IMR-90 (cell line): ENCODE results near the gene SLC38A3. TPM values are rescaled to one million over a fixed set of nuclear protein-coding genes. Genes with fewer than 3 reads are reported as not detected.

Experiments used
- ATAC-seq: fragments of 200-7000 bp; cut with Tn5 transposase; 2 replicates; pipeline ENCODE4 v1.9.1; 2020; ENCODE audit warnings: low read depth, mild to moderate bottlenecking, moderate library complexity
- BruUV-seq: library from RNA; stranded (reverse); fragments of 400-500 nt; replicated peaks from 2 replicates; lab custom pipeline; 2021; lab: Mats Ljungman, UMichigan
- CTCF ChIA-PET: fragments of 300-600 bp; formaldehyde crosslinking; extraction: SDS; loops from one replicate; lab custom pipeline; 2021; ENCODE audit warnings: antibody characterized with exemption; lab: Yijun Ruan, JAX
- POLR2A ChIA-PET: fragments of 300-600 bp; sonication (Branson Sonifier 250); formaldehyde crosslinking; loops from one replicate; lab custom pipeline; 2022; ENCODE audit warnings: antibody characterized with exemption; ENCODE audit not compliant: unreplicated experiment; lab: Charles Lee
- DNase-seq: peaks from one replicate; pipeline ENCODE4 v3.0.0; 2013
- H2AFZ ChIP-seq: replicated peaks from 2 replicates; pipeline ENCODE3; 2013; ENCODE audit warnings: low read length, mild to moderate bottlenecking; ENCODE audit not compliant: poor library complexity
- H2AK5ac ChIP-seq: 2 replicates; pipeline ENCODE4 v1.6.1; 2013; ENCODE audit warnings: low read depth, low read length, inconsistent platforms
- H2AK9ac ChIP-seq: replicated peaks from 2 replicates; pipeline ENCODE3; 2013; ENCODE audit warnings: mild to moderate bottlenecking, low read depth, low read length, moderate library complexity; ENCODE audit not compliant: poor library complexity
- H2BK120ac ChIP-seq: 2 replicates; pipeline ENCODE4 v1.6.1; 2013; ENCODE audit warnings: low read depth, low read length, inconsistent platforms
- H2BK15ac ChIP-seq: 3 replicates; pipeline ENCODE4 v1.6.1; 2013; ENCODE audit warnings: low read depth, low read length, inconsistent platforms
- H2BK20ac ChIP-seq: 2 replicates; pipeline ENCODE4 v1.6.1; 2013; ENCODE audit warnings: low read depth, mild to moderate bottlenecking, inconsistent platforms, low read length, moderate library complexity
- H2BK5ac ChIP-seq: 2 replicates; pipeline ENCODE4 v1.6.1; 2013; ENCODE audit warnings: mild to moderate bottlenecking, low read depth, low read length, inconsistent platforms; ENCODE audit not compliant: poor library complexity, severe bottlenecking
- H3K14ac ChIP-seq: replicated peaks from 2 replicates; pipeline ENCODE4 v1.6.1; 2013; ENCODE audit warnings: low read depth, low read length, inconsistent platforms
- H3K18ac ChIP-seq: 2 replicates; pipeline ENCODE4 v1.6.1; 2013; ENCODE audit warnings: low read depth, low read length, control low read depth
- H3K23ac ChIP-seq: 2 replicates; pipeline ENCODE4 v1.6.1; 2013; ENCODE audit warnings: low read depth, low read length, inconsistent platforms
- H3K27ac ChIP-seq: 2 replicates; pipeline ENCODE4 v1.5.1; 2013; ENCODE audit warnings: mild to moderate bottlenecking, control low read depth, low read length; ENCODE audit not compliant: insufficient read depth
- H3K27me3 ChIP-seq: 2 replicates; pipeline ENCODE4 v1.6.1; 2013; ENCODE audit warnings: low read length; ENCODE audit not compliant: control insufficient read depth, insufficient read depth
- H3K36me3 ChIP-seq: 2 replicates; pipeline ENCODE4 v1.6.1; 2013; ENCODE audit warnings: low read length, mixed read lengths; ENCODE audit not compliant: control insufficient read depth, insufficient read depth
- H3K4ac ChIP-seq: 2 replicates; pipeline ENCODE4 v1.6.1; 2013; ENCODE audit warnings: low read depth, low read length, inconsistent platforms
- H3K4me1 ChIP-seq: 2 replicates; pipeline ENCODE4 v1.6.1; 2013; ENCODE audit warnings: low read length, mixed read lengths; ENCODE audit not compliant: control insufficient read depth, insufficient read depth
- H3K4me2 ChIP-seq: 2 replicates; pipeline ENCODE4 v1.6.1; 2013; ENCODE audit warnings: low read depth, mild to moderate bottlenecking, control low read depth, low read length, moderate library complexity
- H3K4me3 ChIP-seq: 2 replicates; pipeline ENCODE4 v1.5.1; 2013; ENCODE audit warnings: low read depth, mild to moderate bottlenecking, control low read depth, low read length, moderate library complexity; ENCODE audit not compliant: insufficient read depth
- H3K56ac ChIP-seq: 2 replicates; pipeline ENCODE4 v1.6.1; 2013; ENCODE audit warnings: low read length, inconsistent platforms; ENCODE audit not compliant: insufficient read depth; ENCODE audit errors: extremely low read depth
- H3K79me1 ChIP-seq, 2 experiments: 2 replicates each; pipeline ENCODE4 v1.6.1; 2013; ENCODE audit warnings: low read length in 2 of 2, inconsistent platforms in 1 of 2, low read depth in 1 of 2
- H3K9ac ChIP-seq: 2 replicates; pipeline ENCODE4 v1.6.1; 2013; ENCODE audit warnings: low read depth, low read length, control low read depth
- H3K9me1 ChIP-seq: 2 replicates; pipeline ENCODE4 v1.6.1; 2013; ENCODE audit warnings: low read length, inconsistent platforms; ENCODE audit not compliant: insufficient read depth
- H3K9me3 ChIP-seq: 2 replicates; pipeline ENCODE4 v1.6.1; 2013; ENCODE audit warnings: low read length; ENCODE audit not compliant: control insufficient read depth, insufficient read depth
- H4K20me1 ChIP-seq: 2 replicates; pipeline ENCODE4 v1.6.1; 2013; ENCODE audit warnings: low read length, inconsistent platforms; ENCODE audit not compliant: insufficient read depth
- H4K5ac ChIP-seq: 2 replicates; pipeline ENCODE4 v1.6.1; 2013; ENCODE audit warnings: mild to moderate bottlenecking, low read depth, low read length, control low read depth
- H4K8ac ChIP-seq, 2 experiments: 2 replicates each; pipeline ENCODE4 v1.6.1; 2013; ENCODE audit warnings: low read depth in 2 of 2, low read length in 2 of 2, control low read depth in 1 of 2, inconsistent platforms in 1 of 2
- H4K91ac ChIP-seq: 2 replicates; pipeline ENCODE4 v1.6.1; 2013; ENCODE audit warnings: low read depth, low read length, inconsistent platforms; ENCODE audit not compliant: insufficient read depth
- CEBPB ChIP-seq: IDR thresholded peaks from 2 replicates; pipeline ENCODE4 v1.6.1; 2012; ENCODE audit warnings: low read depth, low read length, improper control_type of control experiment
- CHD1 ChIP-seq: IDR thresholded peaks from 2 replicates; pipeline ENCODE4 v1.6.1; 2012; ENCODE audit warnings: low read depth, low read length, improper control_type of control experiment
- ELK1 ChIP-seq: fragments of 150-350 bp; IDR thresholded peaks from 2 replicates; pipeline ENCODE4 v1.6.1; 2016; ENCODE audit warnings: low read depth, mild to moderate bottlenecking, low read length, moderate library complexity, borderline replicate concordance
- MXI1 ChIP-seq: IDR thresholded peaks from 2 replicates; pipeline ENCODE4 v1.6.1; 2012; ENCODE audit warnings: low read depth, mild to moderate bottlenecking, low read length, moderate library complexity, borderline replicate concordance
- RAD21 ChIP-seq: IDR thresholded peaks from 2 replicates; pipeline ENCODE4 v1.6.1; 2012; ENCODE audit warnings: low read length, improper control_type of control experiment
- USF2 ChIP-seq: fragments of 150-350 bp; IDR thresholded peaks from 2 replicates; pipeline ENCODE4 v1.6.1; 2017; ENCODE audit warnings: mild to moderate bottlenecking, antibody characterized with exemption, low read length, low read depth
- WGBS, 2 experiments: methylation state at CpG; one replicate each; pipeline versions ENCODE4 v1.1.5 to v1.1.7; 2013; ENCODE audit warnings: missing lambda C conversion rate in 2 of 2; ENCODE audit not compliant: insufficient read length in 1 of 2; ENCODE audit errors: extremely low coverage in 2 of 2; 5-methylcytosine and 5-hydroxymethylcytosine counted together
- dilution Hi-C: fragments of 300-500 bp; cut with HindIII; formaldehyde crosslinking; loops from one replicate; pipeline ENCODE4 v1.14.3; 2018; ENCODE audit warnings: low sequenced_read_pairs; ENCODE audit not compliant: unreplicated experiment
- in situ Hi-C: fragments of 300-500 bp; cut with MboI; formaldehyde crosslinking; loops from 3 replicates; pipeline ENCODE4 v1.14.3; 2019; ENCODE audit warnings: low sequenced_read_pairs, inconsistent platforms, mixed read lengths
- intact Hi-C: fragments of 100-400 bp; cut with micrococcal nuclease; formaldehyde crosslinking; loops from 2 replicates; pipeline ENCODE4 v1.10.0; 2022
- polyA plus RNA-seq, 3 experiments: library from polyadenylated mRNA; depleted of rRNA; stranded (reverse); fragments of >200 nt; gene quantifications; 2 replicates each; pipeline ENCODE4 v1.2.3, GENCODE V29; 2012; ENCODE audit warnings: low replicate concordance in 1 of 3
- total RNA-seq: library from RNA; depleted of rRNA; stranded (reverse); fragments of >200 nt; gene quantifications from 2 replicates; pipeline ENCODE4 v1.2.3, GENCODE V29; 2012

Gene SLC38A3
- total and polyA plus RNA-seq, 2 of the 4 experiments (the other 2 are of a cell fraction), result 0.12 to 0.36 TPM

DNA sequence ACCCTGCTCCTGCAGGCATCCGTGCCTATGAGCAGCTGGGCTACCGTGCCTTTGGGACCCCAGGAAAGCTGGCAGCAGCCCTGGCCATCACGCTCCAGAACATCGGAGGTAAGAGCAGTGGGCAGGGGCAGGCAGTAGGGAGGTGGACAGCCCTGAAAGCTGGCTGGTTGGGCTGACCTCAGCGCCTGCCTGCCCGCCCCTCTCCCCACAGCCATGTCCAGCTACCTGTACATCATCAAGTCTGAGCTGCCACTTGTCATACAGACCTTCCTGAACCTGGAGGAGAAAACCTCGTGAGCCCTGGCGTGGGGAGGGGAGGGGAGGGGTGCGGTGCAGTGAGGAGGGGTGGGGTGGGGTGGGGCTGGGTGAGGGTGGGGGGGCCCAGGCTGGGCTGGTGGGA is 10.5 kb downstream of the SLC38A3 start:
- no peak overlapping the region for H3K23ac ChIP-seq
- no peak overlapping the region for H3K4ac ChIP-seq
- ChIA-PET POLR2A (no interaction called here), CTCF (interaction anchor here (1.4 kb wide), 1 partner anchor 11 kb away, joined by 4 read pairs; no protein-coding TSS in a partner anchor)
- intact Hi-C loops, result no loop called here
- H4K20me1 ChIP-seq, result no peaks in the 10 kb centered on the region
- H3K4me3 ChIP-seq, result no peak overlapping the region
- no peaks in the 10 kb centered on the region for H3K9me1 ChIP-seq
- H2AFZ ChIP-seq, result no peak overlapping the region
- H3K27me3 ChIP-seq, result peaks cover 25% of the 10 kb centered on the region; the same call in 1 of the 2 replicates
- H3K4me1 ChIP-seq, result peaks cover 2% of the 10 kb centered on the region; the same call in 1 of the 2 replicates
- no peak overlapping the region for H2AK5ac ChIP-seq
- H4K5ac ChIP-seq, result no peak overlapping the region
- no peaks in the 10 kb centered on the region for H3K9me3 ChIP-seq
- H4K8ac ChIP-seq, result no peak overlapping the region
- H3K18ac ChIP-seq, result no peak overlapping the region
- no peak overlapping the region for H3K14ac ChIP-seq
- no peak overlapping the region for H2BK120ac ChIP-seq
- no peak overlapping the region for H3K56ac ChIP-seq
- H3K4me2 ChIP-seq, result no peak overlapping the region
- dilution Hi-C loops, result no loop called here
- in situ Hi-C loops, result no loop called here
- no peaks in the 10 kb centered on the region for H3K79me1 ChIP-seq
- no CpG with 5 or more reads among the region's 9 CpGs for WGBS, 2 experiments
- no peak overlapping the region for H4K91ac ChIP-seq
- no peak for TF ChIP-seq CHD1
- TF ChIP-seq CEBPB, result no peak
- no peak for TF ChIP-seq USF2
- TF ChIP-seq RAD21, result no peak
- no peak for TF ChIP-seq MXI1
- no peak for TF ChIP-seq ELK1
- no peak overlapping the region for H3K9ac ChIP-seq
- H2BK15ac ChIP-seq, result no peak overlapping the region
- H2BK20ac ChIP-seq, result no peak overlapping the region
- no peak for ATAC-seq
- H2BK5ac ChIP-seq, result no peak overlapping the region
- H3K27ac ChIP-seq, result no peak overlapping the region
- no peaks in the 10 kb centered on the region for H3K36me3 ChIP-seq
- no TSS peak for BruUV-seq
- DNase-seq, result no peak
- H2AK9ac ChIP-seq, result no peak overlapping the region
